LNCaP clone FGC (cell line): ENCODE measurements around the gene COBL.
A peak's percentile ranks its signal among the peaks of the same experiment; 100 is the strongest.

Experiments
- DNase-seq: peaks from one replicate; pipeline ENCODE4 v3.0.0-alpha.2; 2011; ENCODE audit warnings: low read depth
- H3K4me3 ChIP-seq: 2 replicates; pipeline ENCODE4 v1.5.1; 2011; ENCODE audit warnings: mild to moderate bottlenecking, low read depth, low read length, control low read depth
- CTCF ChIP-seq: IDR thresholded peaks from 2 replicates; pipeline ENCODE4 v1.5.1; 2012; ENCODE audit warnings: mild to moderate bottlenecking; ENCODE audit not compliant: control insufficient read depth, insufficient read depth; ENCODE audit errors: extremely low read depth

Gene COBL

DNA sequence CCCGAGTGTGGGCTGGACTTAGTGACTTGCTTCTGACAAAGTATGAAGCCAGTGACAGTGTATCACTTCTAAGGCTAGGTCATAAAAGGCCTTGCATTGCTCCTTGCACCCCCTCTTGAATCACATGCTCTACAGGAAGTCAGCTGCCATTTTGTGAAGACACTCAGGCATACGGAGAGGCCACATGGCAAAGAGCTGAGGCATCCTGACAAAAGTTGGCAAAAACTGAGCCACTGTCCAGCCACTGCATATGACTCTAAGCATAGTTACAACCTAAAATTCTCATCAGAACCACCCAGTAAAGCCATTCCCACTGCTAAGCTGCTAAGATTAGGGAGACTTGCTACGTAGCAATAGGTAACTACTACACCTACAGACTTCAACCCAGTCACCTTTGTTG lies 18.6 kb downstream of the COBL start:
- no peak for TF ChIP-seq CTCF
- no peak for DNase-seq
- no peak overlapping the region for H3K4me3 ChIP-seq

DNA sequence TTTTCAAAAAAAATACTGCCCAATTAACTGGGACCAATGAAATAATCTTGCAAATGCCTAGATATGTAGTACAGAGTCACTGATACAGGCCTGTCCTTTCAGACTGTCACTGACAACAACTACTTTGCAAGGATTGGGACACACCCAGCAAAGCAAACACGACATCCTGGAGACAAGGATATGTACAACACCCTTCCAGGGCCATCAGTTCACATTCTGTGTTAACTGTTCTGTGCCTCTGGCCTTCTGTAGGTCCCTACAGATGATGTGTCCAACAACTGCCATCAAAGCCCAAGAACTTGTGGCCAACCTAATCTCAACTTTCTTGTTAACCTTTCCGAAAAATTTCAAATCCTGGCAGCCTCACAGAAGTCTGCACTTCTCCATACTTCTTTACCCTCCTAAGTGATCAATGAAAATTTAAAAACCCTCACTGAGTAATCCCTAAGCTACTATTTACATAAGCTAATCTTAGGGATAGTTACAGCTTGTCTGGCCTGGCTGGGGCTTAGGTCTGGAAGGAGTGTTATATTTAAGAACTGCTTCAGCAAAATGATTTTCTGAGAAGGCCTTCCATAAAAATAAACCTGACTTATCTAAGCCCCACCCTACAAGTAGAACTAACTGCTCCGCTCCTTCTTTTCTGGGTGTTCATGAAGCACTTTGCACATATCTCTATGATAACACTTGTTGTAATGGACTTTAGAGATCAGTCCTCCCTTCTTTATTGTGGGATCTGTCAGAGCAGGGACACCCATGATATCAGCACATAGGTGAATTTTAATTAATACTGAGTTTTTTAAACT lies 21.0 kb downstream of the COBL start:
- DNase-seq: peak; percentile 54
- H3K4me3 ChIP-seq: no peak overlapping the region

GRCh38 chr7:51292596-51292995 lies 24.0 kb downstream of the COBL start:
- TF ChIP-seq CTCF: no peak
- H3K4me3 ChIP-seq: no peak overlapping the region
- DNase-seq: no peak

More for the DNA sequence above, 21.0 kb downstream of the COBL start:
- TF ChIP-seq CTCF: no peak

- DNase-seq: no peak
- no peak overlapping the region for H3K4me3 ChIP-seq
- TF ChIP-seq CTCF: no peak
These were observed 25.7 kb downstream of the COBL start for GRCh38 chr7:51290702-51291540.

DNA sequence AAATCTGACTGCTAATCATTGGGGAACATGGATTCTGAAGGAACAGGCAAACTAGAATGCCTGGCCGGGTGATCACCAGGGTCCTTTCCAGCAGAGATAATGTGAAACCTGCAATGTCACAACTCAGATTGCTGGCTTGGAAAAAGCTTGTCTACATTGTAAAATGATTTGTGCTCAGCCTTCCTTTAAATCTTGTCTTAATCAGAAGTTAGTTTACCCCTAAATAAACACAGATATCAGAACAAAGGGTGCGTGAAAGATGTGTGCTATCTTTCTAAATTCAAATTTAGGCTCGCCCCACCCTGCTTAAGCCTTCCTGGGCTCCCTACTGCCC lies 26.3 kb downstream of the COBL start:
- DNase-seq: no peak
- no peak for TF ChIP-seq CTCF
- H3K4me3 ChIP-seq: no peak overlapping the region

- TF ChIP-seq CTCF: no peak
- DNase-seq: no peak
- no peak overlapping the region for H3K4me3 ChIP-seq
These were observed 26.8 kb downstream of the COBL start for GRCh38 chr7:51289623-51290303.
